Left renal pelvis (tissue), 4 donors: Measurements from ENCODE around the gene ZDHHC14. TPM values are rescaled to one million over a fixed set of nuclear protein-coding genes. Genes with fewer than 3 reads are reported as not detected.
"Not testable (repeated sequence)": the region's sequence is repeated elsewhere in the genome, so short reads cannot be mapped to it uniquely, and the experiment has no call there.

Source experiments
- DNase-seq, 4 donors: peaks; one replicate each; pipeline ENCODE4 v3.0.0-alpha.2; 2013; ENCODE audit warnings: low read depth in 4 of 4, low spot score in 3 of 4
- polyA plus RNA-seq, 4 donors: library from polyadenylated mRNA; unstranded; fragments of 120-200 nt; gene quantifications; one replicate each; pipeline ENCODE4 v1.2.1, GENCODE V29; 2013; ENCODE audit not compliant: insufficient read length in 4 of 4

Gene ZDHHC14
- polyA plus RNA-seq, 4 donors, result 14.3 to 25.1 (median 21.5) TPM

DNA sequence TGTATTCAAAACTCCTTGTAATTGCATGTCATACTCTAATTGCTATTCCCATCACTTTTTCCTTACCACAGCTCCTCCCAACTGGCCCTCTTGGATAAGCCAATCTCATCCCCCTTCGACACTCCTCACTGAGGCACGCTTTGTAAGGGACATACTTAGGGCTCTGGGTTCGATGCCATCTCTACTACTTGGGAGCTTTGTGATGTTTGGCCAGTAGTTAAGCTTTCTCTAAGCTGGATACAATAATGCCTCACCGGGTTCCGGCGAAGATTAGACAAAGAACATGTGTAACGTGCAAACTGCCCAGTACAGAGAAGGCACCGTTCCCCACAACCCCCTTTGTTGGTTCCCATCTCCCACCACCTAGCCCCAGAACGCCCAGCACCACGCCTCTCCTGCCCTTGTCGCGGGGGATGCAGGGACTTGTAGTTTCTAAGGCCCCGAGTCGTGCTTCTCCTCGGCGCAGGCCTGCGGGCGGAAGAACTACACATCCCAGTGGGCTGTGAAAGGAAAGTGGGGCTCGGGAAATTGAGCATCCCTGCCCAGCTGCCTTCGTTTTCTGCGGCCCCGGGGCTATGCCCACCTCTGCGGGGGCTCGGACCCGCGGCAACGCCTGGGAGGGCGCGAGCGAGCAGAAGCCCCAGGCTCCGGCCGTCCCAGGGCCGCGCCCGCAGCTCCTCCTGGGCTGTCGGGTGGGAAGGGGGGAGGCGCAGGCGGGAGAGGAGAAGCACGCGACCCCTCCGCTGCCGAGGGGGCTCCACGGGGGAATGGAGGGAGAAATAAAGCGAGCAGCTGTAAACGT, 1.1 kb upstream of the ZDHHC14 start:
- DNase-seq, result peak; percentile 74 to 79 (median 77)

DNA sequence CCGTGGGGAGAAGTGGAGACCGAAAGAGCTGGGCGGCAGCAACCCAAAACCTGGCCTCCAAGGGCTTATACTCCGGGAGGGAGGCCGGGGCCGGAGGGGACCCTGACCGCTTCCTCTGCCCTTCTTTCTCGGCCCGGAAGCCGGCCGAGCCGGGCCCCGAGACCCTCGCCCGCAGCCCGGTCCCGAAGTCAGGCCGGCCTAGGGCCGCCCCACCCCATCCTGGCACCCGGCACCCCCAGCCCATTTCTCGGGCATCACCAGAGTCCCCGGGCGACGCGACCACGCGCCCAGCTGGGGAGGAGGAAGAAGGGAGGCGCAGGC, 572 bp upstream of the ZDHHC14 start:
- DNase-seq, result peak in 1 of 4 donors; percentile 14

GRCh38 chr6:157381631-157382621, 936 bp downstream of the ZDHHC14 start:
- DNase-seq, result peak in 1 of 4 donors; percentile 14

- DNase-seq, result no peak
Observed at GRCh38 chr6:157382821-157383220, 1.8 kb downstream of the ZDHHC14 start.

- DNase-seq, result no peak
Observed at GRCh38 chr6:157383471-157383870, 2.5 kb downstream of the ZDHHC14 start.

GRCh38 chr6:157384962-157385361, 4.0 kb downstream of the ZDHHC14 start:
- not testable (repeated sequence) for DNase-seq

DNA sequence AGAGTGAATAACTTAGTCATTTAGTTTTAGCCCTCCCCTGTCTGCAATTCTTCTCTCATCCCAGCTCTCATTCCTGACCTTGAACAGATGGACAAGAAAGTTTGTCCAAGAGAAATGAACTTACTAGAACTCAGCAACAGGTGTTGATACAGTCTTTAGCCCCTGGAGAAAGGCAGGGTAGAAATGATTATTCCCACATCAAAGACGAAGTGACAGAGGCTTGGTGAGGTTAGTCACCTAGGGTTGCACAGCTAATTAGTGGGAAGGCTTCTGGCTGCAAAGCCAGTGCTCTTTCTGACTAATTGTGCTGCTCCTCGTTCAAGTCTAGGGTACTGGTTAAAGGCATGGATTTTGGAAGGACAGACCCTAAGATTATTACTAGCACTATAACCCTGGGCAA, 4.5 kb downstream of the ZDHHC14 start:
- DNase-seq, result no peak

DNA sequence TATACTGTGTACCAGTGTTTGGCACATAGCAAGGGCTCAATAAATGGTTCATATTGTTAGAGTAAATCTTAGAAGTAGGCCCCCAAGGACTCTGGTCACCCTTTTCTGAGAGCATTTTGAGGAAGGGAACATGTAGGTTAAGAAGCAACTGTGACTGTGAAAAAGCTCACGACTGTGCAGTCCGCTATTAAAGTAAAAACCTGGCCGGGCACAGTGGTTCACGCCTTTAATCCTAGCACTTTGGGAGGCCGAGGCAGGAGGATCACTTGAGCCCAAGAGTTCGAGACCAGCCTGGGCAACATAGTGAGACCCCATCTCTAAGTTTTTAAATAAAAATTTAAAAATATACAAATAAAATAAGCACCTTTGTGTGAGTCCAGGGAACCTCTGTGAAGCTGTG, 5.0 kb downstream of the ZDHHC14 start:
- DNase-seq, result no peak

GRCh38 chr6:157386454-157386853, 5.5 kb downstream of the ZDHHC14 start:
- DNase-seq, result no peak

GRCh38 chr6:157388924-157389323, 7.9 kb downstream of the ZDHHC14 start:
- DNase-seq, result no peak

DNA sequence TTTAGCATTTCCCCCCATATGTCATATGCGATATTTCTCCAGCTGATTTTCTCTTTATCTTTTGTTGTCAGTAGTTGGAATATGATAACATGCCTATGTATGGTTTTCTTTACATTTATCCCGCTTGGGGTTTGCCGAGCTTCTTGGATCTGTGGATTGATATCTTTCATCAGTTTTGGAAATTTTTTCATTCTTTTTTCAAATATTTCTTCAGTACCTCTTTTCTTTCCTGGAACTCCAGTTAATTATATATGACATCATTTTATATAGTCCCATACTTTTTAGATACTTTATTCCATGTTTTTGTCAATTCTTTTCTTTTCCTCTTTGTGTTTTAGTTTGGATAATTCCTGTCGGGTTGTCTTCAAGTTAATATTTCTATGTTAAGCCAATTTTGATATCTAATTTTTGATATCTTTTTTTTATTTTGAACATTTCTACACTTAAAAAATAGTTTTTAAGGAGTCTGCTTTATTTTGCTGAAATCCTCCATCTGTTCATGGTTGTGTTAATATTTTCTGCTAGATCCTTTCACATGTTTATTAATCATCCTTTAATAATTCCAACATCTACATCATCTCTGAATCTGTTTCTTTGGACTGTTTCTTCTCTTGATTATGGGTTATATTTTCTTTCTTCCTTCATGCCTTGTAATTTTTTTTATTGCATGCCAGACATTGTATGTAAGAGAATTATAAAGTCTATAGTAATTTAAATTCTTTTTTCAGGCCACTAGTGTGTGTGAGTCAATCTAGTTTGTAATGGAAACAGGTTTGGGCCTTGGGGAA, 9.5 kb downstream of the ZDHHC14 start:
- DNase-seq, result no peak

DNA sequence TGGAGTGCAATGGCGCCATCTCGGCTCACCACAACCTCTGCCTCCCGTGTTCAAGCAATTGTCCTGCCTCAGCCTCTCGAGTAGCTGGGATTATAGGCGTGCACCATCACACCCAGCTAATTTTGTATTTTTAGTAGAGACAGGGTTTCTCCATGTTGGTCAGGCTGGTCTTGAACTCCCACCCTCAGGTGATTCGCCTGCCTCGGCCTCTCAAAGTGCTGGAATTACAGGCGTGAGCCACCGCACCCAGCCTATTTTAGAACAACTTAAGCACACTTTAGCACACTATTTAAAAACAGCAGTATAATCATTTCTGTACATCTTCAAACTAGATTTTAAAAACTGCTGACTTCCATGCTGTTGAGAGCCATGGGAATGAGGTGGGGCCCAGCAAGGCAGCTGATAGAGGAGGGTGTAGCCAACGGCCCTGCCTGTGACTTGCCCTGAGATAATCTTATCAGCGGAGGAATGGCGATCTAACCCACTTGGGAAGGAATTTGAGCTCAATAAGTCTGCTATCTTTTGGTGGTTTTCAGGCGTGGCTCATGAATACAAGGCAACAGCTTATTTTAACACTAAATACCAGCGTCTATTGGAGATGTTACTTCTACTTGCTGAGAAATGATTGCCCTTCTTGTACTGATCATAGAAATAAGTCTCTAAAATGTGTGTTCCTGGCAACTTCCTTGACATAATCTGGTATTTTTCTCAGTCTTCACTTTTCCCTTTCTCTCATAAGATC, 12.1 kb downstream of the ZDHHC14 start:
- DNase-seq, result no peak

- DNase-seq, result no peak
Observed at GRCh38 chr6:157393669-157394327, 12.8 kb downstream of the ZDHHC14 start.

GRCh38 chr6:157395199-157395598, 14.2 kb downstream of the ZDHHC14 start:
- DNase-seq, result not testable (repeated sequence)

DNA sequence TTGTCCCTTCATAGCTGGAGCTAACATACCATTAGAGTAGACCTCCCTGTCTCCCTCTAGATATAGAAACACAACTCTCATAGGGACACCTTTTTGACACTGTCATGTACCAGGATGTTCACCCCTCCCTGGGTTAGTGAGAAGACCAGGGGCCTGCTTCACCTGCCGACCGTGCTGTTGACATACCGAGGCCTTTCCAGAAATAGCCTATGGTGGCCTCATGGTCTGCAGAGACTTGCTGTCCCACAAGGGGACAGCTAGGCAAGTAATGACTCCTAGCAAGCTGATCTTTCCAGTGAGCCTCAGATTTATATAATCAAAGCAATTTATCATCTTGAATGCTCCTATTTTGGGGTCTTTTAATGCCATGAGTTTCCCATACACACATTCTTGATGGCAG, 15.0 kb downstream of the ZDHHC14 start:
- DNase-seq, result no peak

DNA sequence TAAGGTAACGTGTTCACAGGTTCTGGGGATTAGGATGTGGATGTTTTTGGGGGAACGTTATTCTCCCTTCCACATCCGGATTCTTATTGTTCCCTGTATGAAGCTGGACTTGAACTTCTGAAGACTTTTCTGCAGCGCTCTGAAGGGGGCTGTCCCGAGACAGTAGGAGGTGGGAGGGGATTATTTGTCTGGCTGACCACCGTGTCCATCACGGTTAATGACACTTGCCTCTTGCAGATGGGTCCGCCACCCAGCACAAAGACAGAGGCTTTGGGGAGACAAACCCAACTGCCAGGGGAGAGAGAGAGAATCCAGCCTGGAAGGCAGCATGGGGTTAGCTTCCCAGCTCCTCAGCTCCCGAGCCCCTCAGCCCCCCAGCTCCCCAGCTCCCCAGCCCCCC, 16.7 kb downstream of the ZDHHC14 start:
- no peak for DNase-seq

GRCh38 chr6:157398151-157398550, 17.2 kb downstream of the ZDHHC14 start:
- DNase-seq, result no peak

GRCh38 chr6:157400676-157401075, 19.7 kb downstream of the ZDHHC14 start:
- no peak for DNase-seq

- no peak for DNase-seq
Observed at GRCh38 chr6:157401734-157402338, 20.8 kb downstream of the ZDHHC14 start.
